HepG2 (cell line): Measurements from ENCODE around the gene ZNF24. TPM values are rescaled to one million over a fixed set of nuclear protein-coding genes. Genes with fewer than 3 reads are reported as not detected.

Experiments used
- AFF4 ChIP-seq: sonication (generic); formaldehyde crosslinking; IDR thresholded peaks from 2 replicates; pipeline ENCODE4 v1.4.0; 2020; ENCODE audit warnings: missing genetic modification reagents
- MAFK ChIP-seq, 2 experiments: IDR thresholded peaks in 1 of 2; conservative IDR thresholded peaks in 1 of 2; 2 replicates each; pipeline ENCODE4 v1.6.1; 2011; ENCODE audit warnings: improper control_type of control experiment in 2 of 2, low read length in 2 of 2
- USF2 ChIP-seq, 2 experiments: sonication (generic) in 1 of 2; formaldehyde crosslinking in 1 of 2; IDR thresholded peaks; 2 replicates each; pipeline versions ENCODE4 v1.5.1 to v1.6.1; 2011 to 2020; ENCODE audit warnings: borderline replicate concordance in 1 of 2, low read depth in 1 of 2, low read length in 1 of 2, mild to moderate bottlenecking in 1 of 2, missing genetic modification reagents in 1 of 2, moderate library complexity in 1 of 2
- ZBTB44 ChIP-seq: sonication (generic); formaldehyde crosslinking; IDR thresholded peaks from 2 replicates; pipeline ENCODE4 v1.4.0; 2020; ENCODE audit warnings: missing genetic modification reagents
- polyA plus RNA-seq, 8 experiments: library from polyadenylated mRNA; depleted of rRNA in 3 of 8; stranded (reverse) in 7 of 8; unstranded in 1 of 8; fragments of >200 nt; fragmentation: Illumina TruSeq in 4 of 8; extraction: Trizol in 4 of 8; gene quantifications; 2 replicates each; pipeline versions ENCODE4 v1.2.1 to v1.2.3, GENCODE V29; 2011 to 2016; ENCODE audit warnings: low read depth in 4 of 8, missing spikeins in 1 of 8, mixed read lengths in 1 of 8; ENCODE audit not compliant: insufficient read depth in 1 of 8
- total RNA-seq, 5 experiments: library from RNA; depleted of rRNA; stranded (reverse); fragments of >200 nt; fragmentation: Illumina TruSeq; extraction: Trizol; gene quantifications; 2 replicates each; pipeline ENCODE4 v1.2.3, GENCODE V29; 2016; ENCODE audit warnings: low read depth in 1 of 5

ZNF24 gene
- total and polyA plus RNA-seq, 2 of the 13 experiments (the other 11 are each of a cell fraction or from before 2014, with no cell fraction given), result 19.5 to 41.1 TPM

- no peak for TF ChIP-seq AFF4 (CRISPR knock-in tag)
- no peak for TF ChIP-seq ZBTB44 (CRISPR knock-in tag)
- no peak for TF ChIP-seq USF2 (IDR thresholded peaks at IDR 0.05; ENCODE audit: low read depth, low read length)
- no peak for TF ChIP-seq USF2 (CRISPR knock-in tag; IDR thresholded peaks at IDR 0.05; ENCODE audit: borderline replicate concordance)
- peak in 1 of 2 experiments; percentile 34; a peak in 2 of 4 replicates for TF ChIP-seq MAFK (conservative IDR thresholded peaks at IDR 0.05 in 1 of 2, IDR thresholded peaks at IDR 0.05 in 1 of 2; ENCODE audit: low read length in 2 of 2)
- TF ChIP-seq, all 625 proteins: peak for 2
These were observed 17.5 kb upstream of the ZNF24 start (continued) for GRCh38 chr18:35361570-35362321.
